NT2/D1 (cell line): ENCODE data around the gene EMP3.

ENCODE experiments used
- DNase-seq: peaks from one replicate; pipeline ENCODE4 v3.0.0-alpha.2; 2011; ENCODE audit warnings: low read depth, low spot score
- H3K27me3 ChIP-seq: 2 replicates; pipeline ENCODE4 v1.6.0; 2011; ENCODE audit warnings: mild to moderate bottlenecking; ENCODE audit not compliant: insufficient read length, insufficient read depth
- H3K36me3 ChIP-seq: 2 replicates; pipeline ENCODE4 v1.6.1; 2011; ENCODE audit warnings: mild to moderate bottlenecking, low read length, mixed read lengths; ENCODE audit not compliant: insufficient read depth, insufficient read length
- H3K4me1 ChIP-seq: 2 replicates; pipeline ENCODE4 v1.5.1; 2011; ENCODE audit not compliant: insufficient read depth, insufficient read length
- H3K4me3 ChIP-seq: 2 replicates; pipeline ENCODE4 v1.5.1; 2011; ENCODE audit warnings: low read depth; ENCODE audit not compliant: insufficient read length
- H3K9ac ChIP-seq: 2 replicates; pipeline ENCODE4 v1.6.0; 2011; ENCODE audit warnings: low read depth; ENCODE audit not compliant: insufficient read length
- H3K9me3 ChIP-seq: 2 replicates; pipeline ENCODE4 v1.5.1; 2011; ENCODE audit warnings: mild to moderate bottlenecking, low read length; ENCODE audit not compliant: insufficient read depth
- SUZ12 ChIP-seq: IDR thresholded peaks from 2 replicates; pipeline ENCODE4 v1.6.1; 2011; ENCODE audit not compliant: insufficient read length, insufficient read depth; ENCODE audit errors: extremely low read depth
- YY1 ChIP-seq: IDR thresholded peaks from 2 replicates; pipeline ENCODE4 v1.6.1; 2011; ENCODE audit not compliant: insufficient read length, insufficient read depth
- ZNF274 ChIP-seq: IDR thresholded peaks from 2 replicates; pipeline ENCODE4 v1.6.1; 2011; ENCODE audit warnings: mild to moderate bottlenecking, low read depth, low read length

Gene EMP3

GRCh38 chr19:48341515-48342413 lies 16.4 kb downstream of the EMP3 start:
- Histone ChIP-seq H3K27me3 (no peaks in the 10 kb centered on the region), H3K9ac (no peak overlapping the region), H3K9me3 (no peaks in the 10 kb centered on the region)

GRCh38 chr19:48342414-48342738 lies 17.0 kb downstream of the EMP3 start:
- TF ChIP-seq ZNF274, result no peak
- no peak for TF ChIP-seq SUZ12
- TF ChIP-seq YY1, result no peak
- H3K27me3 ChIP-seq, result no peaks in the 10 kb centered on the region
- no peaks in the 10 kb centered on the region for H3K36me3 ChIP-seq
- no peak for DNase-seq
- H3K4me1 ChIP-seq, result peaks cover 13% of the 10 kb centered on the region
- H3K9ac ChIP-seq, result no peak overlapping the region
- no peak overlapping the region for H3K4me3 ChIP-seq
- H3K9me3 ChIP-seq, result no peaks in the 10 kb centered on the region

More at GRCh38 chr19:48341515-48342413, 16.4 kb downstream of the EMP3 start:
- DNase-seq, result no peak
- H3K4me1 ChIP-seq, result peaks cover 13% of the 10 kb centered on the region
- no peak overlapping the region for H3K4me3 ChIP-seq
- no peak for TF ChIP-seq SUZ12
- TF ChIP-seq YY1, result no peak
- no peak for TF ChIP-seq ZNF274
- H3K36me3 ChIP-seq, result no peaks in the 10 kb centered on the region

GRCh38 chr19:48342841-48343540 lies 17.6 kb downstream of the EMP3 start:
- Histone ChIP-seq H3K4me1 (peaks cover 13% of the 10 kb centered on the region), H3K36me3 (no peaks in the 10 kb centered on the region), H3K9ac (no peak overlapping the region), H3K27me3 (no peaks in the 10 kb centered on the region), H3K9me3 (no peaks in the 10 kb centered on the region), H3K4me3 (no peak overlapping the region)
- TF ChIP-seq YY1 (no peak), SUZ12 (no peak), ZNF274 (no peak)
- no peak for DNase-seq

- peaks cover 2% of the 10 kb centered on the region for H3K4me1 ChIP-seq
- H3K4me3 ChIP-seq, result no peak overlapping the region
- H3K9me3 ChIP-seq, result no peaks in the 10 kb centered on the region
- TF ChIP-seq YY1 (no peak), SUZ12 (no peak), ZNF274 (no peak)
- no peaks in the 10 kb centered on the region for H3K27me3 ChIP-seq
- no peaks in the 10 kb centered on the region for H3K36me3 ChIP-seq
- no peak for DNase-seq
- H3K9ac ChIP-seq, result no peak overlapping the region
Measured at GRCh38 chr19:48344892-48345291, 19.5 kb downstream of the EMP3 start.

- no peaks in the 10 kb centered on the region for H3K9me3 ChIP-seq
- H3K4me3 ChIP-seq, result no peak overlapping the region
- no peaks in the 10 kb centered on the region for H3K36me3 ChIP-seq
- no peak for DNase-seq
- no peak for TF ChIP-seq SUZ12
- TF ChIP-seq YY1, result no peak
- TF ChIP-seq ZNF274, result no peak
- H3K4me1 ChIP-seq, result peaks cover 2% of the 10 kb centered on the region
- no peak overlapping the region for H3K9ac ChIP-seq
- H3K27me3 ChIP-seq, result no peaks in the 10 kb centered on the region
Measured at GRCh38 chr19:48346191-48346590, 20.8 kb downstream of the EMP3 start.

- H3K4me1 ChIP-seq, result peaks cover 2% of the 10 kb centered on the region
- no peak for DNase-seq
- no peak for TF ChIP-seq YY1
- no peak for TF ChIP-seq SUZ12
- no peak for TF ChIP-seq ZNF274
- no peak overlapping the region for H3K4me3 ChIP-seq
- H3K27me3 ChIP-seq, result no peaks in the 10 kb centered on the region
- H3K9ac ChIP-seq, result no peak overlapping the region
- H3K36me3 ChIP-seq, result no peaks in the 10 kb centered on the region
- H3K9me3 ChIP-seq, result no peaks in the 10 kb centered on the region
Measured at GRCh38 chr19:48348045-48348444, 22.7 kb downstream of the EMP3 start.

- no peaks in the 10 kb centered on the region for H3K27me3 ChIP-seq
- H3K9ac ChIP-seq, result no peak overlapping the region
- no peaks in the 10 kb centered on the region for H3K36me3 ChIP-seq
- no peak for DNase-seq
- no peaks in the 10 kb centered on the region for H3K9me3 ChIP-seq
- H3K4me3 ChIP-seq, result no peak overlapping the region
- peaks cover 2% of the 10 kb centered on the region for H3K4me1 ChIP-seq
- TF ChIP-seq ZNF274, result no peak
- TF ChIP-seq YY1, result no peak
- TF ChIP-seq SUZ12, result no peak
Measured at GRCh38 chr19:48348737-48349136, 23.4 kb downstream of the EMP3 start.
